Activated naive CD4-positive, alpha-beta T cell treated with anti-CD3 and anti-CD28 coated beads, Interleukin-2, amount 50 U/mL, for 72 hours (primary cell): ENCODE data around the gene ATP8B2. TPM values are rescaled to one million over a fixed set of nuclear protein-coding genes. Genes with fewer than 3 reads are reported as not detected.

ENCODE experiments used
- ATAC-seq, 2 donors: fragments of 150-1000 bp; cut with Tn5 transposase; 2 replicates each; pipeline ENCODE4 v1.10.0; 2021; ENCODE audit warnings: mild to moderate bottlenecking in 2 of 2, moderate library complexity in 2 of 2
- DNase-seq, 2 donors: peaks; one replicate each; pipeline ENCODE4 v3.0.0; 2021 to 2022; ENCODE audit warnings: low spot score in 2 of 2
- H3K27ac Mint-ChIP-seq, 2 donors: one replicate each; pipeline ENCODE4 v1.8.0; 2022; ENCODE audit warnings: mild to moderate bottlenecking in 2 of 2, mixed read lengths in 2 of 2
- H3K36me3 Mint-ChIP-seq, 2 donors: one replicate each; pipeline ENCODE4 v1.8.0; 2022; ENCODE audit warnings: mixed read lengths in 2 of 2
- H3K9me3 Mint-ChIP-seq, 2 donors: one replicate each; pipeline ENCODE4 v1.8.0; 2022; ENCODE audit warnings: mixed read lengths in 2 of 2
- total RNA-seq, 2 donors: library from RNA; stranded (reverse); gene quantifications; one replicate each; pipeline ENCODE4 v1.2.3, GENCODE V29; 2022

Gene ATP8B2
- total RNA-seq, 2 donors from 2014 or later, result 48.0 to 56.1 TPM

DNA sequence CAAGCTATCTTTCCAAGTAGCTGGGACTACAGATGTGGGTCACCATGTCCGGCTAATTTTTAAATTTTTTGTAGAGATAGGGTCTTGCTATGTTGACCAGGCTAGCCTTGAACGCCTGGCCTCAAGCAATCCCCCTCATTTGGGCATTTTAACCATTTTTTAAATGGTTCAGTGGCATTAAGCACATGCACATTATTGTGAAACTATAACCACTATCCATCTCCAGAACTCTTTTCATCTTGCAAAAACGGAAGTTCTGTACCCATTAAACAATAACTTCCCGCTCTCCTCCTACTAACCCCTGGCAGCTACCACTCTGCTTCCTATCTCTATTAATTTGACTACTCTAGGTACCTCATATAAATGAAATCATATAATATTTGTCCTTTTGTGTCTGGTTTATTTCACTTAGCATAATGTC, 75.1 kb downstream of the ATP8B2 start:
- Mint-ChIP-seq H3K36me3 (no peaks in the 10 kb centered on the region), H3K27ac (no peak overlapping the region), H3K9me3 (peaks cover 0 to 7% of the 10 kb centered on the region in 2 donors)
- ATAC-seq (no peak), DNase-seq (no peak)

Other genes starting within 250 kb of the ATP8B2 start
- under 1 TPM; 0.10 to 0.11 TPM for gene NUP210L, start 170.5 kb upstream of the ATP8B2 start, total RNA-seq
- 100 to 1,000 TPM; 373 to 610 TPM for gene TPM3, start 133.4 kb upstream of the ATP8B2 start, total RNA-seq
- not detected for gene CFAP141, start 119.2 kb upstream of the ATP8B2 start, total RNA-seq
- 100 to 1,000 TPM; 188 to 240 TPM for gene UBAP2L, start 104.6 kb upstream of the ATP8B2 start, total RNA-seq
- gene HAX1, start 52.9 kb upstream of the ATP8B2 start, total RNA-seq, result 100 to 1,000 TPM; 147 to 198 TPM
- not detected for gene AQP10, start 4.4 kb upstream of the ATP8B2 start, total RNA-seq
- gene IL6R, start 79.8 kb downstream of the ATP8B2 start, total RNA-seq, result 1 to 10 TPM; 6.7 to 8.5 TPM
- not detected for gene TDRD10, start 176.7 kb downstream of the ATP8B2 start, total RNA-seq
- gene SHE, start 176.9 kb downstream of the ATP8B2 start, total RNA-seq, result not detected
- gene UBE2Q1, start 233.1 kb downstream of the ATP8B2 start, total RNA-seq, result 100 to 1,000 TPM in 1 of 2 donors, 10 to 100 TPM in 1; 99.5 to 113 TPM
- under 1 TPM; 0.09 to 0.10 TPM for gene CHRNB2, start 242.3 kb downstream of the ATP8B2 start, total RNA-seq